DMS 273 (cell line): ENCODE results near the gene ING5.

ENCODE experiments used
- DNase-seq: peaks from one replicate; lab custom pipeline; 2025; ENCODE audit not compliant: unreplicated experiment; lab: John Stamatoyannopoulos, UW

ING5 gene

DNA sequence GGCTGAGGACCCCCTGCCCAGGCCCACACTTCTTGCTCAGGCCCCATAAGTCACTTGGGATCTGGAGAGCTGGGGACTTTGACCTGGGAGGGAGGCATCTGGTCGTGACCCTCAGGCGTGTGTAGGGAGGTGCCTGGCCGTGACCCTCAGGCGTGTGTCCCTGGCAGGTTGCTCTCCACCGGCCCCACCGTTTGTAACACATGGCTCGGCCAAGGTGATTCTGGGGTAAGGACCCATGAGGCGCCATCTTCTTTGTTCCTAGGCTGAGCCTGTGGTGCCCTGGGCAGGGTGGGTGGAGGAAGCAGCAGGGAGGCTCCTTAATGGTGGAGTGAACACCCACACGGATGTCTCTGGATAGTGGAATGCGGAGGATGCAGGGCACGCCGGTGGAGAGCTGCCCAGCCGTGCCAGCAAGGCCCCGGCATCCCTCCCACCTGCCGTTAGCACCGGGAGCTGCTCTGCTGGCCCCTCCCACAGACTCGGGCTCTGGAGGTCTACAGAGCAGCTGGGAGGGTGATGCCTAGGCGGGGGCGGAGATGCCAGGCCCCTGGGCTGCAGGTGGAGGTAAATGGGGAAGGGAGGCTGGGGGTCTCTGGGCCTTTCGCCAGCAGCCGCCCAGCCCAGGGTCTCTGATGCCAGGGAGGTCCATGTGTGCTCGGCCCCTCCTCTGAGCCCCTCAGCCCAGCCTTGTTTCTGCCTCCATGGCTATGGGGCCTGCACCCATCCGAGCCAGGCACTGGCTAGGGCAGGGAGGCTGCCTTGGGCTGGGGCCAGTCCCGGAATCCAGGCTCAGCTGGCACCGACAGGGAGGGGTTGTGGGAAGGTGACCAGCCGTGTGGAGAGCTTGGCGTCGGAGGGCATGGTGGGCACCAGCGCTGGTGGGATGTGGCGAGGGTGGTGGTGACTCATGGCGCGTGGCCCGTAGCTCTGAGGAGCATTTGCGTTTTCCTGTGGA lies 73.7 kb downstream of the ING5 start:
- no peak for DNase-seq

DNA sequence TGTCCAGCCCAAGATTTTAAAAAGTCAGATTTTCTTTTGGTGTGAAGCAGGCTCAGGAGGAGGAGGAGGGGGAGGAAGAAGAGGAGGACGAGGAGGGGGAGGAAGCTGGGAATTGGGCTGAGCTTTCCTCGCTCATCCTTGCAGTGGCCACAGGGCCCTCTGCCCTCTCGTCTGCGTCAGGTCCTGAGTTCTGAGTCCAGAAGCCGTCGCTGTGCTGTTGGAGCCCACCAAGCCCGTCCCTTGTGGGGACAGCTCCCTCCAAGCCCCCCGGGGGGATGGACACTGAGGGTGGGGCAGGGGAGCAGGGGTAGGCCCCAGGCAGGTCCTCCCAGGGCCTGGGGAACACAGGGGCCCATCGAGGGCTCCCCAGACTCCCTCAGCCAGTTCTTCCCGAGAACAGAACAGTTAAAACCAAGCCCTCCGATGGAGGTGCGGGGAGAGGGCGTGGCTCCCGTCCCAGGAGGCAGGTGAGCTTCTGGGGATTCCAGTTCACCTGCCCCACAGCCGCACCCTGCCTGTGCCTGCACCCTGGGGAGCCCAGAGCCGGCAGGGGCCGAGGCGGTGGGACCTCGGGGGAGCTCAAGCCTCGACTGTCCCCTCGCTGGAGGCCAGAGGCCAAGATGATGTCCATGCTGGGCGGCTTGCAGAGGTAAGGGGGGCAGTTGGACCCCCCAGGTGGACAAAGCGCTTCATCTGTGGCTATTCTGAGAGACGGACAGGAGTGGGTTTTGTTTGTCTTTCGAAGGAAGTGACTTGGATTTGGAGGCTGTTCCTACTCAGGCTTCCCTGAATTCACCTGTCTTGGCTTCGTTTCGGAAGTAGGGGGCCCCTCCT lies 74.7 kb downstream of the ING5 start, which contains the start of gene GAL3ST2:
GAL3ST2 (plus strand) TSS at position 487 of the 834 bp plus-strand sequence; CDS start at position 621, 134 bp downstream.
- no peak for DNase-seq

DNA sequence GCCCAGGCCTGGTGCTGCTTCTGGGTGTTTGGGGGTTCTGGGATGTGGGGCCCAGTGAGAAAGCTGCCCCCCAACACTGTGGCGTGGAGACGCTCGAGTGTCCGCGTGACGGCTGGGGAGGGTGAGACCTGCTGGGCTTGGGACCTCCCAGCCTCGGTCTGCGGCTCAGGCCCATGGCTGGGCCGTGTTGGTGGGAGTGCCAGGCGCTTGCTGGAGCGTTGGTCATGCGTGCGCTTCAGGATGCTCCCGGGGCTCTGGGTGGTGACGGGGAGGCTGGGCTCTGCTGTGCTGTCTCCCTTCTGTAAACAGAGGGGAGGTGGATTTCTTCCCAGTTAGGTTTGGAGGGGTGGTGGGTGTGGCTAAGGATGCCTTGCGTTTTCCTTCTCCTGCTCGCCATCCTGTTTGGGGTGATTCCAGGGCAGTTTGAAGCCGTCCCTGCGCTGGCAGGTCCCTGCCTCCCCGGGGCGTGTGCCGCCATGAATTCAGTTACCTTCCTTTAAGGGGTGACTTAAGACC lies 75.4 kb downstream of the ING5 start:
- DNase-seq, result no peak

DNA sequence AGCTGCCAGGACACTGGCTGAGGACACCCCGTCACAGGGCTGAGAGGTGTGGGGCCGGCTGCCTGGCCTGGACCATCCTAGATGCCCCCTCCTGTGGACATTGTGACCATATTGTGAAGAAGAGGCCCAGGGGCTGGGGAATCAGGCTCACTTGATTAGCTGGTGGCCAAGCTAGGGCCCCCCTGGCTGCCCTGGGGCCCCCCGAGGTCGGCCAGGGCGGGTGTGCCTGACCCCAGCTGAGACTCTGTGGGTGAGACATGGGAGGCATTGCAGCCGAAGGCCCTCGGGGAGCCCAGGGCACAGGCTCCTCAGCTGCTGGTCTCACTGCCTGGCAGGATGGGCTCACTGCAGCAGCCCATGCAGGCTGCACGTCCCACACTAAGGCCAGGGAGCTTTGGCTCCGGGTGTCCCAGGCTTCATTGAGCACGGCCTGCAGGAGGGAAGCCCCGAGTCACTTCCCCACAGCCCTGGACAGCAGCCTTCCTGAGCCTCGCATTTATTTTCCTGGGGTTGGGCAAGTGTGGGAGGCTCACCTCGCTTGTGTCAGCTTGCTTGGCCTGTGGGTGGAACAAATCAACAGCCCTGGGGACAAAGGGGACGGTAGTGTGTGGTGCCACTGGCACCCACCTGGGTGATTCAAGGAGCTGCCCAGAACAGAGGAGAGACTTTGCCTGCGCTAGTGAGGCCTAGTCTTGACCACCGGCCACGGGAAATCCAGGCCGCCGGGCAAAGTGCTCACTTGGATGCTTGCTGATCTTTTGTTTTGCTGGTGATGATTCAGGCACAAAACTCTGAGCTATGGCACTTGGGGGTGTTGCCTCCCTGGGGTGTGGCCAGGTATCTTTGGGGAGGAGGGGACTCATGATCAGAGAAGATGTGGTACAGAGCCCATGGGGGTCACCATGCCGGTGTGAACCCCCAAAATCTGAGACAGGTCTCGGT lies 76.1 kb downstream of the ING5 start:
- no peak for DNase-seq
